AG10803 (cell line): ENCODE results near the gene STX10.

ENCODE experiments used
- DNase-seq: peaks from one replicate; pipeline ENCODE4 v3.0.0; 2010; ENCODE audit warnings: low read depth
- H3K4me3 ChIP-seq: 2 replicates; pipeline ENCODE4 v1.5.1; 2011; ENCODE audit warnings: mild to moderate bottlenecking, low read length, control low read depth
- CTCF ChIP-seq: conservative IDR thresholded peaks from 2 replicates; pipeline ENCODE4 v1.5.1; 2011; ENCODE audit warnings: mild to moderate bottlenecking, low read length, control low read depth, inconsistent platforms

The STX10 gene

GRCh38 chr19:13159713-13160112 is 9.5 kb upstream of the STX10 start:
- H3K4me3 ChIP-seq = no peak overlapping the region
- no peak for DNase-seq
- TF ChIP-seq CTCF = no peak

- peak; percentile 75 for DNase-seq
- TF ChIP-seq CTCF = no peak
- H3K4me3 ChIP-seq = peak overlapping the region; percentile 98
These were observed 5.5 kb upstream of the STX10 start for GRCh38 chr19:13155472-13156359.

GRCh38 chr19:13154911-13155471 is 4.8 kb upstream of the STX10 start:
- peak; percentile 69 for DNase-seq
- TF ChIP-seq CTCF = peak; percentile 40
- peak overlapping the region; percentile 98 for H3K4me3 ChIP-seq

GRCh38 chr19:13154241-13154778 is 4.1 kb upstream of the STX10 start:
- H3K4me3 ChIP-seq = peak overlapping the region; percentile 98
- no peak for TF ChIP-seq CTCF
- peak; percentile 97 for DNase-seq

- DNase-seq = peak; percentile 49
These were observed 3.5 kb upstream of the STX10 start for GRCh38 chr19:13153569-13154240.

GRCh38 chr19:13152974-13153568 is 2.9 kb upstream of the STX10 start:
- peak overlapping the region; percentile 98 for H3K4me3 ChIP-seq
- peak; percentile 2; the same call in 1 of the 2 replicates for TF ChIP-seq CTCF
- peak; percentile 92 for DNase-seq

More at GRCh38 chr19:13153569-13154240, 3.5 kb upstream of the STX10 start:
- peak overlapping the region; percentile 98 for H3K4me3 ChIP-seq
- TF ChIP-seq CTCF = 0 out of 2 replicates have a peak, but pooled peaks have one; percentile 0
